B cell (primary cell): ENCODE data around the gene MECR. TPM values are rescaled to one million over a fixed set of nuclear protein-coding genes. Genes with fewer than 3 reads are reported as not detected.

Source experiments
- ATAC-seq: fragments of 200-7000 bp; cut with Tn5 transposase; one replicate; pipeline ENCODE4 v1.10.0; 2021; ENCODE audit warnings: low read depth, mild to moderate bottlenecking, moderate number of reproducible peaks, moderate library complexity
- CTCF ChIA-PET: fragments of 350-600 bp; sonication (Branson Sonifier 250); formaldehyde crosslinking; loops from one replicate; lab custom pipeline; 2021; ENCODE audit warnings: antibody characterized with exemption, inconsistent platforms; lab: Charles Lee
- POLR2A ChIA-PET: fragments of 350-600 bp; sonication (Branson Sonifier 250); formaldehyde crosslinking; loops from one replicate; lab custom pipeline; 2021; ENCODE audit warnings: antibody characterized with exemption; lab: Charles Lee
- DNase-seq: peaks from one replicate; pipeline ENCODE4 v3.0.0; 2013
- H2AFZ ChIP-seq: 2 replicates; pipeline ENCODE4 v1.6.1; 2012; ENCODE audit warnings: mild to moderate bottlenecking, low read depth, low read length; ENCODE audit not compliant: insufficient read depth, poor library complexity, severe bottlenecking
- H3K27ac ChIP-seq, 2 donors: 1 replicate in 1 of 2; 2 replicates in 1 of 2; pipeline ENCODE4 v1.5.1; 2012 to 2013; ENCODE audit warnings: low read length in 2 of 2, mild to moderate bottlenecking in 2 of 2, moderate library complexity in 1 of 2
- H3K27me3 ChIP-seq, 4 experiments: fragments of 200-600 bp in 1 of 4; sonication (generic) in 1 of 4; replicated peaks in 1 of 4; 1 replicate in 2 of 4; 2 replicates in 2 of 4; pipeline versions ENCODE4 v1.6.1 to v1.7.0; 2013 to 2016; ENCODE audit warnings: low read length in 3 of 4, mild to moderate bottlenecking in 2 of 4, mixed read lengths in 1 of 4, moderate library complexity in 1 of 4; ENCODE audit not compliant: insufficient read depth in 4 of 4, control insufficient read depth in 3 of 4; ENCODE audit errors: control extremely low read depth in 1 of 4
- H3K36me3 ChIP-seq, 2 experiments: replicated peaks in 1 of 2; 1 replicate in 1 of 2; 2 replicates in 1 of 2; pipeline versions ENCODE4 v1.6.1 to v1.7.1; 2013; ENCODE audit warnings: low read length in 1 of 2; ENCODE audit not compliant: insufficient read depth in 2 of 2, control insufficient read depth in 1 of 2; ENCODE audit errors: control extremely low read depth in 1 of 2, extremely low read depth in 1 of 2
- H3K4me1 ChIP-seq, 2 donors: fragments of 200-600 bp in 1 of 2; sonication (generic) in 1 of 2; 1 replicate in 1 of 2; 2 replicates in 1 of 2; pipeline versions ENCODE4 v1.5.1 to v1.6.1; 2013 to 2017; ENCODE audit warnings: low read length in 2 of 2; ENCODE audit not compliant: control insufficient read depth in 2 of 2, insufficient read depth in 2 of 2
- H3K4me2 ChIP-seq: replicated peaks from 2 replicates; pipeline ENCODE3; 2012; ENCODE audit warnings: mild to moderate bottlenecking, low read depth, low read length; ENCODE audit not compliant: poor library complexity, severe bottlenecking
- H3K4me3 ChIP-seq, 5 experiments: fragments of 200-600 bp in 1 of 5; sonication (generic) in 1 of 5; 1 replicate in 3 of 5; 2 replicates in 2 of 5; pipeline versions ENCODE4 v1.5.1 to v1.7.0; 2011 to 2016; ENCODE audit warnings: low read length in 4 of 5, mild to moderate bottlenecking in 4 of 5, low read depth in 2 of 5, control low read depth in 1 of 5, moderate library complexity in 1 of 5; ENCODE audit not compliant: insufficient read depth in 1 of 5; ENCODE audit errors: control extremely low read depth in 1 of 5, extremely low read depth in 1 of 5
- H3K79me2 ChIP-seq: fragments of 200-600 bp; sonication (generic); one replicate; pipeline ENCODE4 v1.6.0; 2016; ENCODE audit warnings: low read length; ENCODE audit not compliant: control insufficient read depth, insufficient read depth
- H3K9ac ChIP-seq: fragments of 200-600 bp; sonication (generic); 2 replicates; pipeline ENCODE4 v1.6.1; 2017; ENCODE audit warnings: mild to moderate bottlenecking, low read length, moderate library complexity
- H3K9me3 ChIP-seq, 3 donors: one replicate each; pipeline versions ENCODE4 v1.6.1 to v1.7.1; 2013; ENCODE audit warnings: low read length in 2 of 3; ENCODE audit not compliant: control insufficient read depth in 2 of 3, insufficient read depth in 1 of 3; ENCODE audit errors: control extremely low read depth in 1 of 3
- H4K20me1 ChIP-seq: 2 replicates; pipeline ENCODE4 v1.6.0; 2012; ENCODE audit warnings: mild to moderate bottlenecking, low read length; ENCODE audit not compliant: insufficient read depth, control insufficient read depth, poor library complexity, severe bottlenecking
- H3K27ac Mint-ChIP-seq: one replicate; pipeline ENCODE4 v1.8.0; 2021; ENCODE audit warnings: mixed read lengths
- H3K27me3 Mint-ChIP-seq: one replicate; pipeline ENCODE4 v1.8.0; 2021; ENCODE audit warnings: mixed read lengths
- H3K4me1 Mint-ChIP-seq: one replicate; pipeline ENCODE4 v1.8.0; 2021; ENCODE audit warnings: mixed read lengths
- H3K4me3 Mint-ChIP-seq: one replicate; pipeline ENCODE4 v1.8.0; 2021; ENCODE audit warnings: mixed read lengths
- H3K9me3 Mint-ChIP-seq: one replicate; pipeline ENCODE4 v1.8.0; 2022; ENCODE audit warnings: mixed read lengths; ENCODE audit not compliant: insufficient read depth
- CTCF ChIP-seq: fragments of 200-600 bp; IDR thresholded peaks from one replicate; pipeline ENCODE4 v1.8.0; 2022; ENCODE audit warnings: antibody characterized with exemption, mild to moderate bottlenecking
- EZH2 ChIP-seq: IDR thresholded peaks from 2 replicates; pipeline ENCODE4 v1.6.1; 2012; ENCODE audit warnings: borderline replicate concordance, low read depth, mild to moderate bottlenecking, moderate library complexity, low read length; ENCODE audit not compliant: insufficient read depth, poor library complexity, severe bottlenecking
- WGBS: methylation state at CpG from one replicate; pipeline ENCODE4 v1.1.5; 2013; ENCODE audit warnings: missing lambda C conversion rate; ENCODE audit not compliant: insufficient coverage; 5-methylcytosine and 5-hydroxymethylcytosine counted together
- intact Hi-C: fragments of 100-400 bp; cut with micrococcal nuclease; formaldehyde crosslinking; loops from one replicate; pipeline ENCODE4 v1.10.0; 2022
- polyA plus RNA-seq: library from polyadenylated mRNA; depleted of rRNA; stranded (reverse); fragments of >200 nt; gene quantifications from 2 replicates; pipeline ENCODE4 v1.2.3, GENCODE V29; 2012
- total RNA-seq, 2 donors: library from RNA; stranded (reverse); fragments of 120-200 nt in 1 of 2; gene quantifications; 1 replicate in 1 of 2; 2 replicates in 1 of 2; pipeline versions ENCODE4 v1.2.3 to v1.2.4, GENCODE V29; 2013 to 2022

MECR gene
- total and polyA plus RNA-seq, 2 donors (not counting 1 experiment from before 2014, with no cell fraction given), result 15.9 to 16.2 TPM

GRCh38 chr1:29145739-29146437, 84.8 kb downstream of the MECR start:
- H2AFZ ChIP-seq, result no peak overlapping the region
- H3K27me3 ChIP-seq, result no peaks in the 10 kb centered on the region
- peaks cover 8 to 41% of the 10 kb centered on the region in 2 experiments for H3K36me3 ChIP-seq
- no peak overlapping the region for H3K9ac ChIP-seq
- ATAC-seq (no peak), DNase-seq (no peak)
- intact Hi-C loops, result no loop called here
- ChIA-PET POLR2A (no interaction called here), CTCF (no interaction called here)
- no peaks in the 10 kb centered on the region for H3K79me2 ChIP-seq
- Mint-ChIP-seq H3K9me3 (no peaks in the 10 kb centered on the region), H3K4me3 (no peak overlapping the region), H3K27me3 (no peaks in the 10 kb centered on the region), H3K27ac (no peak overlapping the region), H3K4me1 (peaks cover 3% of the 10 kb centered on the region)
- H3K4me1 ChIP-seq, result no peaks in the 10 kb centered on the region
- no peak overlapping the region for H3K4me2 ChIP-seq
- WGBS, result 87% methylated on average over 8 of the region's 8 CpGs
- TF ChIP-seq CTCF (no peak), EZH2 (no peak)
- H3K4me3 ChIP-seq, result no peak overlapping the region
- peaks cover 12% of the 10 kb centered on the region for H4K20me1 ChIP-seq
- H3K27ac ChIP-seq, result no peak overlapping the region
- H3K9me3 ChIP-seq, result peaks cover 0 to 6% (median 0%) of the 10 kb centered on the region in 3 donors

- ATAC-seq (no peak), DNase-seq (no peak)
- CTCF ChIA-PET, result no interaction called here
- peaks cover 8 to 27% of the 10 kb centered on the region in 2 experiments for H3K36me3 ChIP-seq
- no peak overlapping the region for H3K27ac ChIP-seq
- Mint-ChIP-seq H3K4me3 (no peak overlapping the region), H3K27me3 (no peaks in the 10 kb centered on the region), H3K27ac (no peak overlapping the region), H3K9me3 (no peaks in the 10 kb centered on the region), H3K4me1 (peaks cover 3% of the 10 kb centered on the region)
- TF ChIP-seq EZH2 (no peak), CTCF (no peak)
- no CpG with 5 or more reads among the region's 2 CpGs for WGBS
- no peaks in the 10 kb centered on the region for H3K27me3 ChIP-seq
- H2AFZ ChIP-seq, result no peak overlapping the region
- no peaks in the 10 kb centered on the region for H3K79me2 ChIP-seq
- POLR2A ChIA-PET, result no interaction called here
- H3K4me1 ChIP-seq, result no peaks in the 10 kb centered on the region
- no peak overlapping the region for H3K4me2 ChIP-seq
- intact Hi-C loops, result no loop called here
- H3K9ac ChIP-seq, result no peak overlapping the region
- peaks cover 0 to 6% (median 0%) of the 10 kb centered on the region in 3 donors for H3K9me3 ChIP-seq
- no peak overlapping the region for H3K4me3 ChIP-seq
- H4K20me1 ChIP-seq, result peaks cover 6% of the 10 kb centered on the region
Measured at GRCh38 chr1:29144178-29144577, 86.6 kb downstream of the MECR start.
